GM18502 (cell line): ENCODE results near the gene ADAMTS19.

Experiments
- ATAC-seq: cut with Tn5 transposase; IDR thresholded peaks from one replicate; pipeline ENCODE4 v1.9.1; 2021; ENCODE audit warnings: mild to moderate bottlenecking; ENCODE audit not compliant: unreplicated experiment, poor library complexity

ADAMTS19 gene

DNA sequence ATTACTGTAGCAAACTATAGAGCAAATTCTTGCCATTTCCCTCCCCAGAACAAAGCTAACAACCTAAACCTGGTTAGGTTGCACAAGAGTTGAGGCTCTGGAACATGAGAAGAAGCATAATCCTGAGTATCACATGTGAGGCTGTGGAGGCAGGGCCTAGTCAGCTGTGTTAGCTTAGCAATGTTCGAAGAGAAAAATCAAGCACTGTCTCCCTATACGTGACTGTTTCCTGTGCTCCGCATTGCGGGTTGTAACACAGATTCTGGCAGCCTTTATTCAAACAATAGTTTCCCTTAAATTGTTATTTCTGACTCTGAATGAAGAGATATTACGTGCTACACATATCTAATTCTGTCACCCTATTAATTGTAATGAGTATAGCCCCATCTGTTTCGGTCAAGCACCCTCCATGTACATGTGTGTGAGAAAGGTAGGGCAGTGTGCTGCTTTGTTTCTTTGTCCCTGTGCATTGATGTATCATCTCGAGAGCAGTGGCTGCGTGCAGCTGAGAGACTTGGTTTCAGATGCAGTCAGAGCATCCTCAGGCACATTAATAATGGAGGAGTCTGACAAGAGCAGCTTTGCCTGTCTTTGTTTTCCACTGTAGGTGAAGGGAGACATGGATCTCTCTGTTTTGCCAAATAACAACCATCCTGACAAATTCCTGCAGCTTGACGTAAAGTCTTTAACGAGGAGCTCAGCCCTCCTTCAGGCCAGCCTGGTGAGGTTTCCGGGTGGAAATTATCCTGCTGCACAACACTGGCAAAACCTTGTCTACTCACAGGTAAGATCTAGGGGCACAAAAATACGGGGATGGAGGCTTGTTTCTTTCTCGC lies 287.7 kb downstream of the ADAMTS19 start, which contains the start of gene MINAR2:
TSS of gene MINAR2 (plus strand) at position 523 of the 836 bp plus-strand sequence. CDS start at position 620, 97 bp downstream.
- no peak for ATAC-seq

DNA sequence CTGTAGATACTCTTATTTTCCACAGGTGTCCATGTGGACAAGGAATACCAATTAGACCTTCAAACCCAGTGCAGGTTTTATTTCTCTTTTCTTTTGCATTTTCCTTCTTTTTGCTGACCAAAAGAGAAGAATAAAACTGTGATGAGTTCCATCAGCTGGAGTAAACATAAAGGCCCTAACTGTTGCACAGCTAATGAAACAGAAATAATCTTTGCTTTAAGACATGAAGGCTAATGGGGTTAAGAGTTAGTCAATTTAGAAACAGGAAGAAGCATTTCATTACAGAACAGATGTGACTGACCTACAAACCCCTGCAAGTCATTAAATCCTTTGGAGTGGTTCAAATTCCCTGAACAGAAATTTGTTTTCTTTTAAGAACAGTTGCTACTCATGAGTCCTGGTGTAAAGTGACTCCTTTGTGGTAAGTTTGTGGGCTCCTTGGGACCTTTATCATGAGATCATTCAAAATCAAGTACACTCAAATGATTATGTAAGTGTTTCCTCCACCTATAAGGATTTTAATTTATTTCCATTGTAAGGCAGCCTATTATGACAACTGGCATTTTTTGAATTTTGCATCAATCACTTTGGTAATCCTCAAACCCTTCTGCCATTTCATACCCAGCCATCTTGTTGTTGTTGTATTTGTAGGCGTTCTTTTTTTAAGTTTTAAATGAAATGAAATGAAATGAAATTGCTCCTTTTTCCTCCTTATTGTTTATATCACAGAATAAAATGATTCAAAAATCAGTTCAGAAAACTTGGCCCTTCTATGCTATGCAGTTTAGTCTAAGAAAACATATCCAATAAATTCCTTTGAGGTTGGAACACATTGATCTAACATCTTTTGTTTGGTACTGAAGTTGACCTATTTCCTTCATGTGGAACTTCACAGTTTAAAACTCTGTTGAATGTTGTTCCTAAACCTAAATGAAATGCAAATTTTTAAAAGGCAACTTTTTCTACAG lies 289.1 kb downstream of the ADAMTS19 start:
- ATAC-seq = no peak

DNA sequence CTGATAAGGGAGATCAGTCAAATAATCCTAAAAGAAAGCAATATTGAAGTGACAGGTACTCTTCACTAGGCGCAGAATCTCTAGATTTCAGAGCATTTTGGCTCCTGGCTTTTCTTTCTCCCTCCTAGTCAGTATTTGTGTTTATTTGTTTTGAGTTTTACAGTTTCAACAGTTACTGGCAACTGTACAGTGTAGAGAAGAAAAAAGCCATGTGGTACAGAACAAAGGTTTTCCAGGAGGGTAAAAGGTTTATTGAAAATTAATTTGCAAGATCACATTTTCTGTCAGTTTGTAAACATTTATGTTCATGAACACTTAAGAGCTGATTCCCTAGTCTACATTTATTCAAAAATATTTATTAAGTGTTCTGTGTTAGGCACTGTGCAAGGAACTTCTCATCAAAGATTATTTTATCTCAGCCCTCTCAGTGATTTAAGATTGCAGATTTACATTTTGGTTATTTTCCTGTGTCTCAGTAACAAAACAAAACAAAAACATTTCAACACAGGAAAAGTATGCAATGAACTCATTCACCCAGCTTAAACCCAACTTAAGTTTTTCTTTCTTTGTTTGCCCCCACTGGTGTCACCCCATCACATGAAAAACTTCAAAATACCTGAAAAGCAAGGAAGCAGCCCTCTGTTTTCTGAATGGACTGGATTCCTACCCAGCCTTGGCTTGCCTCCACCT lies 300.7 kb downstream of the ADAMTS19 start:
- ATAC-seq = no peak

DNA sequence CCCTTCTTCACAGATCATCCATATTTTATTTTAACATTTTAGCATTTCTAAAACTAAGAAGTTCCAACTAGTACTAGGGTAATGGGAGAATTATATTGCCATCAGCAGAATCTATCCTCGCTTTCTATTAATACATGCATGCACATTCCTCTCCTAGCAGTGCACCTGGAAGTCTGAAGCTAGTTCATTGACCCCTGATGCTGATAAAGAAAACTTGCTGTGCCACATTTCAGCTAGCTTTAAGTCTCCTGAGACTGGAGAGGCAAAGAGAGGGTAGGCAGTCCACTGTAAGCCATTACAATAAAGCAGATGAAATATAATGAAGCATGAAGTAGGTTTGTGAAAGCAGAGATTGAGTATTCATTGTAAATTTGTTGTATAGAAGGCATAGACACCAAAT lies 303.6 kb downstream of the ADAMTS19 start:
- ATAC-seq = no peak

DNA sequence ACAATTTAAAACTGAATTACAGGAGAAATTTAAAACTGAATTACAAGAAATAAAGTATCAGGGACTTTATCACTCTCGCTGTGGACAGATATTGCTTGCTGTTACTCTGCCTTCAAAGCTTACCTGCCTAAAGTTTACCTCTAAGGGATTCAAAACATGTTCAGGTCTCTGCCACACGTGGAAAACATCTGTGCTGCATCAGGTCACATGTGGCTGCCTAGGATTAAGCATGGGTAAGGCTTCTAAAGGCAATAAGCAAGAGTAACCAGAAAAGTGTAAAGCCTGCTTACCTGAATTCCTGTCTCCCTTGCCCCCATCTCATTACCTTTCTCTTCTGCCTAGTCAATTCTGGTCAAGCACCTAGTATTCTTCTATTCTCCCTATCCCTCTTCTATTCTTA lies 306.7 kb downstream of the ADAMTS19 start:
- no peak for ATAC-seq

DNA sequence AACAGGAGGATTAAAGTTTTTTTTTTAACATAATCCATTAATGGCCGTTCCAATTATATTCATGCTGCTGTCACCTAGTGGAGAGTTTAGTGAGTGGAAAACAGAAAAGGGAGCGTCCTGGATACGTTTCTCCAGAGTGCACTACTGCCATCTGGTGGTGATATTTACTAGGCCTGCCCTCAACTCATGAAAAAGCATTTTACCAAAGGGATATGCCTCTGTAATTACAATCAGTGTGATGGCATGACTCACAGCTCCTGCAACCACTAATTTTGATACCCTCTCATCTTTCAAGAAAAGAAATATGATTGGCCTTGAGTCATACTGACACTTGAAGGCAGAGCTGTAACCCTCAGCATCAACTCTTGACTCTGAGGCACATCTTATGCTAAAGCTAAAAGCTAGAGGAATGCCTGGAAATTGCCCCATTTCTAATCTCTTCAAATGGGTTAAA lies 307.9 kb downstream of the ADAMTS19 start:
- ATAC-seq = peak; percentile 92

DNA sequence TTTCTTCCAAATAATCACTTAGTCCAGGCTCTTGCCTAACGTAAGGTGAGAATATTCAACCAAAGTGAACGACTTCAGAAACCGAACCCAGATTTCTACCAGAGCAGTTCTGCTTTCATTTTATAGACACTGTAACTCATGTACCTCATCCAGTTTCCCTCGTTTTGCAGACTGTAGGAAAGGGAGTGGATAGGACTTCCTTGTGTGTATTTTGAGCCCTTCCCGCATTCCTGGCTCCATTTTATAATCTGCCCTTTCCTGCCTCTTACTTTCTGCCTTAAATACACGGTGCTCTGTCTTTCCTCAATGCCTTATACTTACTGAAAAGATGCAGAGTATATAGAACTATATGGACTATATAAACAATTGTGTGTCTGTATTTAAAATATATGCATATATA lies 308.6 kb downstream of the ADAMTS19 start:
- ATAC-seq = no peak

DNA sequence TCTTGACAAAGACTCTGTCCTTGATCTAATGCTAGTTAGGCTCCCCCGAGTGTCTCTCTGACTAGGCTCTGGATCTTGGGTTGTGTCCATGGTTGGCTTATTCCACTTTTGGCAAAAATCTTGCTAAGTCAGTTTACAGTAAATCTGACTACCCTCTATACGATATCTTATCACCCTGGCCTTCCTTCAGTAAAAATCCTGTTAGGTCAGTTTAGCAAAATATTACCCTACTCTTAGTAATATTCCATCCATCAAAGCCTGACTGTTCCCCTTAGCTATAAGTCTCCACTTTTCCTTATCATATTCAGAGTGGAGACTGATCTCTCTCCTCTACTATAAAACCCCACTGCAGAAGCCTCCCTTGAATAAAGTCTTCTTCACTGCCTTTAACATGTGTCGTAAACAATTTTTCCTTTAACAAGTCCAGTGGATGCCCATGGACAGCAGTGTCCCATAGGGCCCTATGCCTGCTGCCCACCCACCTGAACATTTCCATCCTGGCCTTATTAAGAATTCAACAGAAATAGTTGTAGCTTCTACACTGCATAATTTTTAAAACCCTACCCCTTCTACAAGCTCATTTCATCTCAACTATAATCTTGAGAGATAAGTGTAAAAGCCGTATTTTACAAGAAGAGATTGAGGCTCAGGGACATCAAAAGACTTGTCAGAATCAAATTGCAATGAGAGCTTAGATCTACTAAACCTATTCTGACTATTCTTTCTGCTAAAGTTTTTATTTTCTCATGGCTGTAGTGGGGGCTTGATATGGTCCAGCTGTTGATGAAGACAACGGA lies 310.1 kb downstream of the ADAMTS19 start:
- no peak for ATAC-seq

DNA sequence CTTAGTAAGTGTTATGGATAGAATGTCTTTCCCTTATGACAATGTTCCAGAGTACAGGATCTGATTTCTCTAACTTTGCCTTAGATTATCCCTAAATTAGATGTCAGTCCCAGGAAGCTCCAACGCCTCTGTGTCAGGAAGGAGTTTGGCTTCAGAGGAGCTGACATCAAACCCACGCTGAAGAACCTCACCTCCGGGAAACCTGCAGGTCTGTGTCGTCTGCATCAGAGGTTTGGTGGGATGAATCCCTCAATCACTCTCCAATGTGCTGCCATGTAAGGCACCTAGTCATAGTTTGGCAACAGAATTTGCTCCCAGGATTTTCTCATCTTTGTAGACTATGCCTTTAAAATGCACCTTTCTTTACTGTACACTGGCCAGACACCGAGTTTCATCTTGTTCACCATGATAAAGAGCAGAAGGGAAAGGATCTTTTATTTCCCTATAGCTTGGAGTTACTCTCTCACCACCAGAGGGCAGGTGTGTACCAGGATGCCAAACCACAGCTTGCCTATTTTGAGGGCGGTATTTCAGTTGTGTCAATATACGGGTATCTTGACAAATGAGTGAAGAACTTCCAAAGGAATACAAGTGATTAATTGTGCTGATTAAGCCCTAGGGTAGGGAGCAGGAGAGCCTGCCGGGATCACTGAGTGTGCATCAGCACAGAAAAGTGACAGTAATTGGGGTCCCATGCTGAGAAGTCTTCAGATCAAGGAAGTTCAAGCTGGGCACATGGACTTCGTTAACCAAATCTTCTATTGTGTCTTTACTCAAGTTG lies 311.1 kb downstream of the ADAMTS19 start:
- peak; percentile 70 for ATAC-seq

DNA sequence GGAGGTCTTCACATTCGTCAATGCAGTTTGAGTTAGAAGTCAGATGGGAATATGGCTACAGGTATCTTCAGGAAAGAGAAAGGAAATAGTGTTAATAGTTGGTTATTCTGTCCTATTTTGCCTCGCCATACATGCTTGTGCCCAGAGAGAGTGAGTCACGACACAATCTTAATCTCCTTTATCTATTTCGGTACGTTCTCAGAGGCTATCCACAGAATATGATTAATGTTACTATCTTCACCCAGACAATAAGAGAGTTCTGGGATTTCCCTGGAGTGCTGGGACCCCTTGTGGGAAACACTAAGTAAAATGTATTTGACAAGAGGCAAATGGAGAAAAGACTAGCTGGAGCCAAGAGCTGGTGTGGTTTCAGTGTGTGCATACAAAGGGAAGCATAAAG lies 313.3 kb downstream of the ADAMTS19 start:
- no peak for ATAC-seq

DNA sequence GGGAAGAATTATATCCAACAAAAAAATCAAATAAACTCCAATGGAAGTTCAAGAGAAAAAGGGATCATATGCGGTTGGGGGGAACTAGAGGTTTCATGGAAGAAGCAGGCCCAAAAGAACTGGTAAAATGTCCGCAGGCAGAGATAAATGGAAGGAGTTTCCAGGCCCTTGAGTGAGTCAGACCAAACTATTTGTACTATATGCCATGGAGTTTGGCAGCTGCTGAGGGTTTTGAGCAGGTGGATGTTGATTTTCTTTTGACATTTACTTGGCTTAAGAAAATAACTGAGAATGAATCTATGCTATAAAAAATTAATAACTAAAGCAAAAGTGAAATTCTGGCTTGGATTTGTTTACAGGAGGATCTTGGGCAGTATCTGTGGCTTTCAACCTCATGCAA lies 321.5 kb downstream of the ADAMTS19 start:
- ATAC-seq = no peak
